A549 (cell line): ENCODE results near the gene CARMIL1. TPM values are rescaled to one million over a fixed set of nuclear protein-coding genes. Genes with fewer than 3 reads are reported as not detected.

Experiments
- ATAC-seq, 2 experiments: fragments of 200-7000 bp in 1 of 2; fragments of >200 bp in 1 of 2; cut with Nextera tagmentation in 1 of 2; cut with Tn5 transposase in 1 of 2; 3 replicates each; pipeline versions ENCODE4 v1.8.0 to v1.9.1; 2018 to 2020; ENCODE audit warnings: mild to moderate bottlenecking in 1 of 2, moderate library complexity in 1 of 2
- CTCF ChIA-PET: fragments of 300-600 bp; sonication (Branson Sonifier 250); formaldehyde crosslinking; extraction: SDS; loops from one replicate; lab custom pipeline; 2021; ENCODE audit warnings: antibody characterized with exemption, inconsistent platforms; lab: Yijun Ruan, JAX
- POLR2A ChIA-PET: fragments of 350-600 bp; formaldehyde crosslinking; extraction: SDS; loops from one replicate; lab custom pipeline; 2021; ENCODE audit warnings: antibody characterized with exemption, inconsistent platforms; lab: Yijun Ruan, JAX
- DNase-seq, 2 experiments: peaks; one replicate each; pipeline versions ENCODE4 v3.0.0 to v3.0.0-alpha.2; 2011 to 2016; ENCODE audit warnings: low read depth in 1 of 2, low spot score in 1 of 2
- FAIRE-seq: peaks from 2 replicates; lab custom pipeline; 2011; peaks lifted over from hg19 to GRCh38; lab: Jason Lieb, UNC
- H3K27ac ChIP-seq, 2 experiments: fragments of >200 bp; sonication (Bioruptor Twin); formaldehyde crosslinking; 3 replicates each; pipeline ENCODE4 v1.5.1; 2016 to 2017
- H3K4me1 ChIP-seq: fragments of >200 bp; sonication (Bioruptor Twin); formaldehyde crosslinking; 3 replicates; pipeline ENCODE4 v1.6.1; 2016
- H3K4me2 ChIP-seq: fragments of >200 bp; sonication (Bioruptor Twin); formaldehyde crosslinking; 3 replicates; pipeline ENCODE4 v1.6.1; 2016
- H3K4me3 ChIP-seq: fragments of >200 bp; sonication (Bioruptor Twin); formaldehyde crosslinking; 3 replicates; pipeline ENCODE4 v1.5.1; 2016
- H3K9me3 ChIP-seq: fragments of >200 bp; sonication (Bioruptor Twin); formaldehyde crosslinking; 3 replicates; pipeline ENCODE4 v1.6.1; 2016
- CEBPB ChIP-seq, 2 experiments: fragments of >200 bp in 1 of 2; sonication (Bioruptor Twin) in 1 of 2; formaldehyde crosslinking in 1 of 2; IDR thresholded peaks; 2 replicates each; pipeline ENCODE4 v1.6.1; 2012 to 2016
- E2F6 ChIP-seq: IDR thresholded peaks from 2 replicates; pipeline ENCODE4 v1.6.1; 2012; ENCODE audit warnings: low read depth, borderline replicate concordance
- EHF ChIP-seq: fragments of 250-450 bp; sonication (Bioruptor Pico); IDR thresholded peaks from 2 replicates; pipeline ENCODE4 v1.5.0; 2020; ENCODE audit warnings: mild to moderate bottlenecking
- EP300 ChIP-seq, 2 experiments: fragments of >200 bp; sonication (Bioruptor Twin); formaldehyde crosslinking; IDR thresholded peaks; 2 replicates in 1 of 2; 3 replicates in 1 of 2; pipeline ENCODE4 v1.6.1; 2016 to 2017
- GATA3 ChIP-seq: IDR thresholded peaks from 2 replicates; pipeline ENCODE4 v1.6.1; 2012; ENCODE audit warnings: borderline replicate concordance
- HDAC2 ChIP-seq: fragments of 200-600 bp; sonication (generic); IDR thresholded peaks from 2 replicates; pipeline ENCODE4 v1.6.1; 2016
- HMGXB4 ChIP-seq: fragments of 250-450 bp; sonication (Bioruptor Pico); IDR thresholded peaks from 2 replicates; pipeline ENCODE4 v1.5.0; 2021; ENCODE audit warnings: mild to moderate bottlenecking, moderate library complexity, borderline replicate concordance
- JUNB ChIP-seq: fragments of >200 bp; sonication (Bioruptor Twin); formaldehyde crosslinking; IDR thresholded peaks from 2 replicates; pipeline ENCODE4 v1.6.1; 2016
- NFE2L2 ChIP-seq: fragments of 150-350 bp; conservative IDR thresholded peaks from 2 replicates; pipeline ENCODE4 v1.6.1; 2014; ENCODE audit warnings: low read length
- PHF8 ChIP-seq: fragments of 200-600 bp; sonication (generic); IDR thresholded peaks from 2 replicates; pipeline ENCODE4 v1.6.1; 2016; ENCODE audit warnings: low read depth, mild to moderate bottlenecking, antibody characterized with exemption, moderate library complexity, borderline replicate concordance
- POLR2A ChIP-seq: IDR thresholded peaks from 2 replicates; pipeline ENCODE4 v1.6.1; 2012; ENCODE audit warnings: mild to moderate bottlenecking, low read length
- RCOR1 ChIP-seq: fragments of 150-350 bp; IDR thresholded peaks from 2 replicates; pipeline ENCODE4 v1.6.1; 2014; ENCODE audit warnings: antibody characterized with exemption, low read length, low read depth
- REST ChIP-seq: fragments of 200-600 bp; sonication (generic); IDR thresholded peaks from 2 replicates; pipeline ENCODE4 v1.6.1; 2016; ENCODE audit warnings: antibody characterized with exemption, mild to moderate bottlenecking, moderate library complexity
- ZSCAN20 ChIP-seq: fragments of 250-450 bp; sonication (Bioruptor Pico); IDR thresholded peaks from 2 replicates; pipeline ENCODE4 v1.8.0; 2022; ENCODE audit warnings: mild to moderate bottlenecking, moderate library complexity
- WGBS: methylation state at CpG from one replicate; pipeline ENCODE4 v1.1.6; 2017; ENCODE audit errors: missing lambda C conversion rate; 5-methylcytosine and 5-hydroxymethylcytosine counted together
- polyA plus RNA-seq, 4 experiments: library from polyadenylated mRNA; depleted of rRNA in 3 of 4; stranded (reverse); fragments of >200 nt; fragmentation: RNase III in 1 of 4; extraction: RNeasy Plus Mini Kit Qiagen cat#74134 plus additional on column Dnase treatment in 1 of 4; gene quantifications; 2 replicates in 3 of 4; 3 replicates in 1 of 4; pipeline ENCODE4 v1.2.3, GENCODE V29; 2011 to 2017

The CARMIL1 gene
- polyA plus RNA-seq, 2 of the 4 experiments (the other 2 are of a cell fraction), result 11.5 to 11.8 TPM

- TF ChIP-seq GATA3, result no peak
- no peak for TF ChIP-seq HMGXB4 (CRISPR knock-in tag)
Observed at GRCh38 chr6:25635886-25636317, 356.7 kb downstream of the CARMIL1 start (continued).

- no peak for FAIRE-seq
- H3K27ac ChIP-seq, result no peak overlapping the region
- no peak overlapping the region for H3K4me2 ChIP-seq
- POLR2A ChIA-PET, result no interaction called here
- TF ChIP-seq ZSCAN20 (CRISPR knock-in tag), result no peak
- TF ChIP-seq CEBPB (IDR thresholded peaks at IDR 0.05), result peak; percentile 45 to 62; a peak in 2 of 4 replicates
- no peak for DNase-seq
- H3K4me1 ChIP-seq, result peaks cover 37% of the 10 kb centered on the region
- H3K4me3 ChIP-seq, result no peak overlapping the region
- CTCF ChIA-PET, result no interaction called here
- no peaks in the 10 kb centered on the region for H3K9me3 ChIP-seq
- WGBS, result 69% methylated on average over 1 of the region's 1 CpG
- no peak for ATAC-seq
Observed at GRCh38 chr6:25637211-25637610, 358.0 kb downstream of the CARMIL1 start.

DNA sequence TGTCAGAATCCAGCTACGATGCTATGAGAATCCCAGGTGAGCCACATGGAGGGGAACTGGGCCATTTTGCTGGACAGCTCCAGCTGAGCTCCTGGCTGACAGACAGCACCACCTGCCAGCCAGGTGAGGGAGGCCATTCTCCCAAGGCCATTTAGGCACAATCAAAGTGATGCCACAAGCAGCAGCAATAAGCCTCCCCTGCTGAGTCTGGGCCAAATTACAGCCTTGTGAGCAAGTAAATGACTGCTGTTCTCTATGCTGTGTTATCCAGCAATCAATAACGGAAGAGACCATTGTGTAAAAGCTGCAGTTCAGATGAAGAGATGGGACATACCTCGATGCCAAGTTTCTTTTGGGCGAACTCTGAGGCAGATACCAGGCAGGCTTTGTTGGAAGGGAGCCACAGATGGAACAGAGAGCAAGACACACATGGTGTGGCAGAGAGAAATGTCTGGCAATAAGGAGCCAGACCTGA, 358.8 kb downstream of the CARMIL1 start:
- POLR2A ChIA-PET, result no interaction called here
- ATAC-seq (no peak), FAIRE-seq (no peak), DNase-seq (no peak)
- CTCF ChIA-PET, result interaction anchor here (1.6 kb wide), 1 partner anchor 13 kb away, joined by 3 read pairs; no protein-coding TSS in a partner anchor
- Histone ChIP-seq H3K4me1 (peaks cover 45% of the 10 kb centered on the region), H3K27ac (no peak overlapping the region), H3K4me3 (no peak overlapping the region), H3K4me2 (no peak overlapping the region), H3K9me3 (no peaks in the 10 kb centered on the region)
- WGBS, result 55% methylated on average over 4 of the region's 4 CpGs
- no peak for TF ChIP-seq EP300 (IDR thresholded peaks at IDR 0.05)
- peak; percentile 47 for TF ChIP-seq REST

GRCh38 chr6:25639653-25640052, 360.5 kb downstream of the CARMIL1 start:
- TF ChIP-seq POLR2A (no peak), HDAC2 (no peak), JUNB (no peak), EHF (CRISPR knock-in tag) (no peak), PHF8 (no peak), ZSCAN20 (CRISPR knock-in tag) (no peak), NFE2L2 (no peak), E2F6 (no peak), RCOR1 (no peak)
- H3K4me1 ChIP-seq, result peaks cover 51% of the 10 kb centered on the region
- FAIRE-seq (no peak), DNase-seq (no peak), ATAC-seq (no peak)
- CTCF ChIA-PET, result no interaction called here
- no peak overlapping the region; a peak in 1 of 6 replicates for H3K27ac ChIP-seq
- 91% methylated on average over 4 of the region's 4 CpGs for WGBS
- no peaks in the 10 kb centered on the region for H3K9me3 ChIP-seq
- POLR2A ChIA-PET, result interaction anchor here (0.5 kb wide), 1 partner anchor 446 kb away, joined by 7 read pairs; no protein-coding TSS in a partner anchor
- no peak overlapping the region for H3K4me2 ChIP-seq
- H3K4me3 ChIP-seq, result no peak overlapping the region
